AG08395 (cell line): ENCODE measurements around the gene PKMYT1.

Experiments used
- DNase-seq: peaks from one replicate; pipeline ENCODE4 v3.0.0; 2012; ENCODE audit warnings: mixed read lengths, low spot score

PKMYT1 gene

GRCh38 chr16:2973605-2974318, 6.5 kb downstream of the PKMYT1 start:
- DNase-seq, result no peak

DNA sequence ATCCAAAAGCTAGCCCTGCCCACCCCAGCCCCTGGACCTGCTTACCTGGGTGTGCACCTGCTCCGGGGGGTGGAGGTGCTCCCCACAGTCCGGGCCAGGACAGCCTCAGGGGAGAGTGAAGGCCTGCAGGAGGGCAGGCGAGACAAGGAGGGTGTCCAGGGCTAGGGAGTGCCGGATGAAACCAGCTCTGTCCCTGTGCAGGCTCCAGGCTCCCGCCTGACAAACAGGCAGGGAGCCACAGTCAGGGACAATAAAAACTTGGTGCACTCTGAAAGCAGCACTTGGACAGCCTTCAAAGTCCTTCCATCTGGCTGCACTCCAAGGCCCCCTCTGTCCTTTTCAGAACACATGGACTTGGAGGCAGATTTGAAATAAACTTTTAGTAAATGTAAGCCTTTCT, 7.2 kb downstream of the PKMYT1 start:
- DNase-seq, result no peak

DNA sequence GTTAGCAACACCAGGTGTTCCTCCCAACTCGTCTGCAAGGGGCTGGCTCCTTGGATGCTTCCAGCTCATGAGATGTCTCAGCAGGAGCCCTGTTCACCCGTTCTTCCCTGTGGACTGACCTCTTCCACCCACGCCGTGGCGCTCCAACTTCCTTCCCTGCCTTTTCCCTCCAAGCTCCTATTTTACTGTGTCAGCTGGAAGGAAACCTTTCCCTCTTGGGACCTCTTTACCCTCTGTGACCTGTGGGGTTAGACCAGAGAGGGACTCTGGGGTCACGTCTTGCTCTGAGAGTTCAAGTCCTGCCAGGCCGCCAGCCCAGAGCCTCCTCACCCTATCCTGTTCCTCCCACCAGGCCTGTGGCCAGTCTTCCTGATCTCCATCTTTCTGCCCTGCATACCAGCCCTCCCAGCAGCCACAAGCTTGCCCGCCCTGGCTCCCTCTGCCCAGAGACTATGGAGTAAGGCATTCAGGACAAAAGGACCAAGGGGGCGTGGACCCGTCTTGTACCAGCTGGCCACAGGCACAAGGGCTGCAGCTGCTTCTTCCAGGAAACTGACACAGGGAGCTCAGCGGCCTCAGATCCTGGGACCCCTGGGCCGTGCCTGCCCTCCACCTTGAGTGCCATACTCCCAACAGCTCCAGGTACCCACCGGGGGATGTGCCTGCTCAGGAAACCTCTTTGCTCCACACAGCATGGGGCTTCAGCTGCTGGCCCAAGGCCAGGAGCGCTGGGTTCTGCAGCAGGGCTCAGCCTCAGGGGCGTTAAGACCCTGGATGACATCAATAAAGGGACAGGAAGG, 8.1 kb downstream of the PKMYT1 start:
- DNase-seq, result no peak

DNA sequence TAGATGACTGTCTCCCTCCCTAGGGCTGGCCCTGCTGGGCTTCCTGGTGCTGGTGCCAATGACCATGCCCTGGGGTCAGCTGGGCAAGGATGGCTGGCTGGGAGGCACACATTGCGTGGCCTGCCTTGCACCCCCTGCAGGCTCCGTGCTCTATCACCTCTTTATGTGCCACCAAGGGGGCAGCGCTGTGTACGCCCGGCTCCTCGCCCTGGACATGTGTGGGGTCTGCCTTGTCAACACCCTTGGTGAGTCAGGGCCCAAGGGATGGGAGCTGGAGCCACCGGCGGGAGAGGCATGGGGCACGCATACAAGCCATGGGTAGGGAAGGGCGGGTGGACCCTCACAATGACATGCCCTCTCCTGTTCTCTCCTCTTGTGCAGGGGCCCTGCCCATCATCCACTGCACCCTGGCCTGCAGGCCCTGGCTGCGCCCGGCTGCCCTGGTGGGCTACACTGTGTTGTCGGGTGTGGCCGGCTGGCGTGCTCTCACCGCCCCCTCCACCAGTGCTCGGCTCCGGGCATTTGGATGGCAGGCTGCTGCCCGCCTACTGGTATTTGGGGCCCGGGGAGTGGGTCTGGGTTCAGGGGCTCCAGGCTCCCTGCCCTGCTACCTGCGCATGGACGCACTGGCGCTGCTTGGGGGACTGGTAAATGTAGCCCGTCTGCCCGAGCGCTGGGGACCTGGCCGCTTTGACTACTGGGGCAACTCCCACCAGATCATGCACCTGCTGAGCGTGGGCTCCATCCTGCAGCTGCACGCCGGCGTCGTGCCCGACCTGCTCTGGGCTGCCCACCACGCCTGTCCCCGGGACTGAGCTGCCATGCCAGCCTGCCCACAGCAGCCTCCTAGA, 8.9 kb downstream of the PKMYT1 start:
- no peak for DNase-seq

- DNase-seq, result no peak
These were observed 9.7 kb downstream of the PKMYT1 start for GRCh38 chr16:2970563-2970962.

GRCh38 chr16:2969545-2970521, 10.4 kb downstream of the PKMYT1 start:
- DNase-seq, result peak; percentile 41

- DNase-seq, result peak; percentile 96
These were observed 11.3 kb downstream of the PKMYT1 start, which contains the start of gene PAQR4 for GRCh38 chr16:2968738-2969544. Gene PAQR4 (plus strand): TSS chr16:2969348. CDS start chr16:2969675, 327 bp downstream.

DNA sequence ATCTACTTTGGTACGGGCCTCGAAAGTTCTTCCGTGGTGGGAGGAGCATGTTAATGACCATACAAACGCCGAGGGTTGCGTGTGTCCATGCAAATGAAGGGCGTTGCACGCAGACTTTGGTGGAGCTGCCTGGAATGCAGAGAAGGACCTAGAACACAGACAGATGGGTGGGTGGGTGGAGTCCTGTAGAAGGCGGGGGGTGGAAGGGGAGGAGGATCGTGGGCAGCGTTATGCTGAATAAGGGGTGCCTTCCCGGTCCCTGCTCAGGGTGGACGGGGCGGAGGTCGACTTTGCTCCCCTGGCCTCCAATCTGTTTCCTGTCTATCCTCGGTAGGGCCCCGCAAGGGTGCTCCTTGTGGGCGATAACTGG, 11.9 kb downstream of the PKMYT1 start:
- DNase-seq, result no peak

GRCh38 chr16:2967721-2968161, 12.5 kb downstream of the PKMYT1 start:
- no peak for DNase-seq

GRCh38 chr16:2967211-2967631, 13.0 kb downstream of the PKMYT1 start:
- DNase-seq, result no peak

- DNase-seq, result no peak
These were observed 13.4 kb downstream of the PKMYT1 start for GRCh38 chr16:2966808-2967191.

GRCh38 chr16:2966043-2966807, 14.0 kb downstream of the PKMYT1 start:
- no peak for DNase-seq

DNA sequence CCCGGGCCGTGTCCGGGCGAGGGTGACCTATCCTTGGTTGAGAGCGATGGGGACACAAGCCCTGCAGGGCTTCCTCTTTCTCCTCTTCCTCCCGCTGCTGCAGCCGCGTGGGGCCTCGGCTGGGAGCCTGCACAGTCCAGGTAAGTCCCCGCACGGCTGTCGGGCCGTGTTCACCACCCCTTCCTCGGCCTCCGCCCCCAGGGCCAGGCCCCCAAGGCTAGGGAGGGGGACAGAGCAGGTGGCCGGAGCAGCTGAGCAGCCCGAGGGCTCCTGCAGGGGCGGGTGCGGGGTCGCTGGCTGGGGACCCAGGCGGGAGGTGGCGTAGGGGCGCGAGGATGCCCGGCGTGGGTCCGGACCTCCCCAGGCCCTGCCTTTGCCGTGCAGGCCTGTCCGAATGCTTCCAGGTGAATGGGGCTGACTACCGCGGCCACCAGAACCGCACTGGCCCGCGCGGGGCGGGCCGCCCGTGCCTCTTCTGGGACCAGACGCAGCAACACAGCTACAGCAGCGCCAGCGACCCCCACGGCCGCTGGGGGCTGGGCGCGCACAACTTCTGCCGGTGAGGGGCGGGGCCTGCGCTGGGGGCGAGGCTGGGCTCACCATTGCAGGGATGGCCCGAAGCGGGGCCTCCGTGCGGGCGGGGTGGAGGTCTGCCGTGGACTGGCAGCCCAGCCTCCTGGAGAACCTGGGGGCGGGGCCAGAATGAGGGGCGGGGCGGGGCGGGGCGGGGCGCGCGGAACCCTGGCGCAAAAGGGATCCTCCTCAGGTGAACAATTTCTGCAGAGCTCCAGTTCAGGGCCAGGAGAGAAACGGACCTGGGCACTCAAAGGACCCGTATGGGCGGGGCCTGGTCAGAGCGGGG, 15.5 kb downstream of the PKMYT1 start:
- DNase-seq, result no peak

GRCh38 chr16:2963723-2964474, 16.3 kb downstream of the PKMYT1 start, which contains the start of gene KREMEN2:
Gene KREMEN2 (plus strand): TSS chr16:2964275. CDS start chr16:2964521, 246 bp downstream.
- DNase-seq, result no peak

GRCh38 chr16:2963074-2963722, 17.0 kb downstream of the PKMYT1 start:
- DNase-seq, result no peak

- no peak for DNase-seq
These were observed 17.7 kb downstream of the PKMYT1 start for GRCh38 chr16:2962334-2963073.
